Dermis blood vessel endothelial cell (primary cell): Measurements from ENCODE around the gene ZNF593OS. TPM values are rescaled to one million over a fixed set of nuclear protein-coding genes. Genes with fewer than 3 reads are reported as not detected.

Experiments used
- DNase-seq: peaks from one replicate; pipeline ENCODE4 v3.0.0; 2010
- total RNA-seq: library from RNA; depleted of rRNA; stranded (reverse); fragments of >200 nt; gene quantifications from 2 replicates; pipeline ENCODE4 v1.2.3, GENCODE V29; 2014

ZNF593OS gene
- total RNA-seq, 1 donor from 2014 or later, result not detected

DNA sequence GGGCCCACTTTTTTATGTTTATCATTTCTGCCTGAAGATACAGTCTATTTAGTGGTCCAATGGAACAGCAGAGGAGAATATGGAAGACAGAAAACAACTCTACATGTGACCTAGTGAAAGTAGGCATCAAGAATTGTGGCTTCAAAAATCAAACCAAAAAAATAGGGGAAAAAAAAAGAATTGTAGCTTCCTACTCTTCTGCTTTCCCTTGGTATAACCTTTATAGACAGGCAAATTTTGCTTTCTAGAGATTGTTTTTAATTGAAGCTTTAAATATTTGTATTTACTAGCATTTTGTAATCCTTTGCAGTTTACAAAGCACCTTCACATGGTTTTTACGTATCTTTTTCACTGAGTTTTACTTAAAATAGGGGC, 45.7 kb downstream of the ZNF593OS start:
- DNase-seq, result no peak

DNA sequence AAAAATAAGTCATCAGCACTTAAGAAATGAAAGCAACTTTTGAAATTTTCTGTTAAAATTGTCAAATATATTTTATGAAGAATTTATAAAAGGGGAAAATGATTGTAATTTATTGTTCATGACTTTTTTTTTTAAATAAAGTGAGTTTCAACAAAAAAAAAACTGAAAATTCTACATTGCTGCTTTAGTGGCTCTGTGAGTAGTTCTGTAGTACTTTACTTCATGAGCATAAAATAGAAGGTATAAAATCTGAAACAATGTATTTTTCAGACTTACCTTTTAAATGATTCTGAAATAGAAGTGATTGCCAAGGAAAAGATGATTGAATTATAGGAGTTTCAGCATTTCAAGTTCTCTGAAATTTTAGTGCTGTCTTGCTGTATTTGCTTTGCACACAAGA, 46.2 kb downstream of the ZNF593OS start:
- DNase-seq, result no peak

DNA sequence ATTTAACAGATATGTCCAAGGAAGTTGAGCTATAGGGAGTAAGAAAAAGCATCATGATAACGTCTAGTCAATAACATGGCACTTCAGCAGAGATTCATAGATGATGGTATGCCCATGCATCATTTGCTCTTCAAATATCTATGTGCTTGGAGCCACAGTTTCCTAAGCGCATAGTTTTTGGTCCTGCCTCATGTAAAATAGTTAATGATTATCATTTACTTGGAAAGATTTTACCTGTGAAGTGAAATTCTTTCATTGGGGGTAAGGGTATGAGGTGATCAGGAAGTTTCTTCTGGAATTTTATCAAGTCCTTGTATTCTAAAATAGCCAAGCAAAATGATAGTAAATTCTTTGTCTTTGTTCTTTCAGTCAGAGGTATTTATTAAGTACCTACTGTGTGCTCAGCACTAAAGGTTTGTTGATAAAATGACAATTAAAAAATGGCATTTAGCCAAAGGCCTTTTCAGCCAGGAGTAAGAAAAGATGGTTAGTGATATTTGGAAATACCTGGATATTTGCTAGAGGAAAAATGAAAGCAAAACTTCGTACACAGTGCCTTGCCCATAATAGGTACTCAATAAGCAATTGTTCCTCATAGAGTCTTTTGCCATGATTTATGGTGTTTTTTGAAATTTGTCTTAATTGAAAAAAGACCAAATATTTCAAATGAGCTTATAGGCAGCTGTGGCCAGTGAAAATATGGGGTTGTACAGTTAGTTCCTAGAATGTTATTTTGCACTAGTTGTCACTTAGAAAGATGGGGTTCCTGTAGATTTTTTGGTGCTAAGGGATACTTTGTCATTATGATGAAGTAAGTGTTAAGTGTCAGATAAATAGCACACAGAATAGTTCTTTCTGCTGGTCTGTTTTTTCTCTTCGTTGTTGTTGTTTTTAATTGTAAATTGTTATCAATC, 47.0 kb downstream of the ZNF593OS start:
- no peak for DNase-seq

DNA sequence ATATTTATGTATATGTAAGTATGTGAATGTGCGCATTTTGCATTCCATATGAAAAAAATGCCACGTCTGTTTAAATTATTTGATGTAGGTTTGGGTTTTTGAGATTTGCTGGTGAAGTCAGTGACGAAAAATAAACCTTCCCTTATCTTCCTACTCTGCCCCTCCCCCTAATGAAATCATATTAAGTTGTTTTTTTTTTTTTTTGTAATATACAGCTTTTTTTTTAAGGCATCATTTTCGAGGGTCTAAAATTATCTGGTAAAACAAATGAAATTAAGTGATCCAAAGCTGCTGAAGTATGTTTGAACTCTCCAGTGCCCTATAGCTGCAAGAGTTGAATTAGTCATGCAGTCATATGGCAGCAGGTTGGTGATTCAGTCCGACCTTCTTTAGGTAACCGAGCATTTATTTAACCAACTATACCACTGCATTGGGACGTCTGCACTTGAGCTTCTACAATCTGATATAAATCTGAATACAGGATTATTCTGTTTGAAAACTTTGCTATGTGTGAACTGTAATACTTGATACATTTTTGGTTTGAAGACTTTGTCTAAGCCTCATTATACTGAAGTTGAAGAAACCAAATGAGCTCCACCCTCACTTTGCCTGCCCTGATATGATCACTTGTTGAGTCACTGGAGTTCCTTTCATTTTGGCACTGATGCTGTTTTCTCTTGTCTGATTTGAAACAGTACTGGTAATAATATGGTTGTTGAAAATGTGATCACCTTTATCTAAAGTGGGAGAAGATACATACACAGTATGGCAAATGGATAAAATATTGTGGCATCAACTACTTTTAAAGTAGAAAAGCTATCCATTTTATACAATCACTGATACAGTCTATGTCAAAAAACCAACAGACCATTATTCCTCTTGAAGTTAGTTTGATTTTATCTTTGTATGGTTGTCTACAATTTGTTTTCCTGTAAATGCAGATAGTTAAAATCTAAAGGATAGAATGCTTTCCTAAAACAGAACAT, 48.4 kb downstream of the ZNF593OS start:
- peak; percentile 45 for DNase-seq

DNA sequence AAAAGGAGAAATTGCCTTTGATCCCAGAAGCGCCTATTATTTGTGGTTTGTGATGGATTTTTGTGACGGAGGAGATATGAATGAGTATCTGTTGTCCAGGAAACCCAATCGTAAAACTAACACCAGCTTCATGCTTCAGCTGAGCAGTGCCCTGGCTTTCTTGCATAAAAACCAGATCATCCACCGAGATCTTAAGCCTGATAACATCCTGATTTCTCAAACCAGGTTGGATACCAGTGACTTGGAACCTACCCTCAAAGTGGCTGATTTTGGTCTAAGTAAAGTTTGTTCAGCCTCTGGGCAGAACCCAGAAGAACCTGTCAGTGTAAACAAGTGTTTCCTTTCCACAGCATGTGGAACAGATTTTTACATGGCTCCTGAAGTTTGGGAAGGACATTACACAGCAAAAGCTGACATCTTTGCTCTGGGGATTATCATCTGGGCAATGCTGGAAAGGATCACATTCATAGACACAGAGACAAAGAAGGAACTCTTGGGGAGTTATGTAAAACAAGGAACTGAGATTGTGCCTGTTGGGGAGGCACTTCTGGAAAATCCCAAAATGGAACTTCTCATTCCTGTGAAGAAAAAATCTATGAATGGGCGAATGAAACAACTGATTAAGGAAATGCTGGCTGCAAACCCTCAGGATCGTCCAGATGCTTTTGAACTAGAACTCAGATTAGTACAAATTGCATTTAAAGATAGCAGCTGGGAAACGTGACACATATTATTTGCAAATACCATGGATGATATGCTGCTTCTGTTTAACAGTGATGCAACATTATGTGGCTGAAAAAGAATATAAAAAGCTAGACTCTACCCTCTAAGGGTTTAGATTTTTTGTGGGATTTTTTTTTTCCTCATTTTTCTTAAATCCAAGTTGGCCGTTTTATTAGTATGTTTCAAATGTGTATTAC, 49.5 kb downstream of the ZNF593OS start:
- DNase-seq, result no peak

DNA sequence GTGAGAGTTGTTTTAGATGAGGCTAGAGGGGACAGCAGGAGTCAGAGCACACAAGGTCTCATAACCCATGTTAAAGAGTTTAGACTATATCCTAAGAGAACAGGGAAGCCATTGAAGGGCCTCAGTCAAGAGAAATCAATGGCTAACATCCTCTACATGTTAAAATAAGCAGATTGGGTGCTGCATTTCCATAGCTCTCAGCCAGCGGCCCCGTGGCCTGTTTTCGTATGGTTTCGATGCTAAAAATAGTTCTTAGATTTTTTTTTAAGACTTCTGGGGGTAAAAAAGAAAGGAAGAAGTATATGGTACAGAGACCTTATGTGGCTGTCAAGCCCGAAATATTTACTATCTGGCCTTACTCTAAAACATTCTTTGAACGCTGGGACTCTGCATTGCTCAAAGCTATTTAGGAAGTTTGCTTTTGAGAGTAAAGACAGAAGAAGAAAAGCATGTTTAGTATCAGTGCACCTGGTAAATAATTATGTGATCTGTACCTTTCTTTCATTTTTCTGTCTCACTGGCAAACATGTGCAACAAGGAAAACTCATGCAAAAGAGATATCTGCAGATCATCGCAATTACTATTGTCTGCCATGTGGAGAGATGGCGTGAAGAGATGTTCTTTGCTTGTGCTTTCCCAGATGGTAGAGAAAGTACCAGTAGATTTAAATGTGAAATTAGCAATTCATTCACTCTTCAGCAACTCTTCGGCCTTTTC, 51.6 kb downstream of the ZNF593OS start:
- DNase-seq, result no peak

Other genes starting within 250 kb of the ZNF593OS start
- 14.1 and 31.7 TPM in 2 replicates for gene PAFAH2, start 173.8 kb downstream of the ZNF593OS start, total RNA-seq
- not detected in 2 replicates for gene EXTL1, start 150.1 kb downstream of the ZNF593OS start, total RNA-seq
- not detected in 2 replicates for gene SLC30A2, start 125.7 kb downstream of the ZNF593OS start, total RNA-seq
- not detected in 2 replicates for gene TRIM63, start 104.2 kb downstream of the ZNF593OS start, total RNA-seq
- 6.7 and 8.2 TPM in 2 replicates for gene PDIK1L, start 60.0 kb downstream of the ZNF593OS start, total RNA-seq
- gene FAM110D, start 12.8 kb downstream of the ZNF593OS start, total RNA-seq, result 11.6 and 12.9 TPM in 2 replicates
- not detected in 2 replicates for gene C1orf232, start 2.9 kb downstream of the ZNF593OS start, total RNA-seq
- 8.0 and 25.0 TPM in 2 replicates for gene ZNF593, start 1.9 kb downstream of the ZNF593OS start, total RNA-seq
- 0.14 TPM in 1 of 2 replicates, not detected in the other for gene CNKSR1, start 5.7 kb upstream of the ZNF593OS start, total RNA-seq
- gene CATSPER4, start 18.8 kb upstream of the ZNF593OS start, total RNA-seq, result not detected in 2 replicates
- gene CEP85, start 62.4 kb upstream of the ZNF593OS start, total RNA-seq, result 10.2 and 13.9 TPM in 2 replicates
- 10.4 and 23.8 TPM in 2 replicates for gene SH3BGRL3, start 108.3 kb upstream of the ZNF593OS start, total RNA-seq
- gene UBXN11, start 134.8 kb upstream of the ZNF593OS start, total RNA-seq, result 2.3 and 3.6 TPM in 2 replicates
- gene CD52, start 146.1 kb upstream of the ZNF593OS start, total RNA-seq, result not detected in 2 replicates
- gene CRYBG2, start 182.3 kb upstream of the ZNF593OS start, total RNA-seq, result 0.70 TPM in 1 of 2 replicates, not detected in the other
- not detected in 2 replicates for gene ZNF683, start 200.9 kb upstream of the ZNF593OS start, total RNA-seq
- gene LIN28A, start 239.0 kb upstream of the ZNF593OS start, total RNA-seq, result not detected in 2 replicates